ENCODE results near the gene ZNF485.

DNA sequence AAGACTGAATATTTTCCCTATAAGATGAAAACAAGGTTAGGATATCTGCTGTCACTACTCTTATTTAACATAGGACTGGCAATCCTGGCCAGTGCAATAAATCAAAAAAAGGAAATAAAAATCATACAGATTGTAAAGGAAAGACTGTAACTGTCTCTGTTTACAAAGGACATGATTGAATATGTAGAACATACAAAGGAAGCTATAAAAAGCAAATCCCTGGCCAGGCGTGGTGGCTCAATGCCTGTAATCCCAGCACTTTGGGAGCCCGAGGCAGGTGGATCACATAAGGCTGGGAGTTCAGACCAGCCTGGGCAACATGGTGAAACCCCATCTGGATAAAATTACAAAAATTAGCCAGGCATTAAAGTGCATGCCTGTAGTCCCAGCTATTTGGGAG is 15.8 kb downstream of the ZNF485 start:
- TF ChIP-seq, protein P1, sequence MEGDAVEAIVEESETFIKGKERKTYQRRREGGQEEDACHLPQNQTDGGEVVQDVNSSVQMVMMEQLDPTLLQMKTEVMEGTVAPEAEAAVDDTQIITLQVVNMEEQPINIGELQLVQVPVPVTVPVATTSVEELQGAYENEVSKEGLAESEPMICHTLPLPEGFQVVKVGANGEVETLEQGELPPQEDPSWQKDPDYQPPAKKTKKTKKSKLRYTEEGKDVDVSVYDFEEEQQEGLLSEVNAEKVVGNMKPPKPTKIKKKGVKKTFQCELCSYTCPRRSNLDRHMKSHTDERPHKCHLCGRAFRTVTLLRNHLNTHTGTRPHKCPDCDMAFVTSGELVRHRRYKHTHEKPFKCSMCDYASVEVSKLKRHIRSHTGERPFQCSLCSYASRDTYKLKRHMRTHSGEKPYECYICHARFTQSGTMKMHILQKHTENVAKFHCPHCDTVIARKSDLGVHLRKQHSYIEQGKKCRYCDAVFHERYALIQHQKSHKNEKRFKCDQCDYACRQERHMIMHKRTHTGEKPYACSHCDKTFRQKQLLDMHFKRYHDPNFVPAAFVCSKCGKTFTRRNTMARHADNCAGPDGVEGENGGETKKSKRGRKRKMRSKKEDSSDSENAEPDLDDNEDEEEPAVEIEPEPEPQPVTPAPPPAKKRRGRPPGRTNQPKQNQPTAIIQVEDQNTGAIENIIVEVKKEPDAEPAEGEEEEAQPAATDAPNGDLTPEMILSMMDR (IDR thresholded peaks at IDR 0.05; ENCODE audit: low read depth, low read length), result no peak
- no peak for TF ChIP-seq POLR2A (IDR thresholded peaks at IDR 0.05; ENCODE audit: extremely low read depth, insufficient read length)
- TF ChIP-seq, protein P2, sequence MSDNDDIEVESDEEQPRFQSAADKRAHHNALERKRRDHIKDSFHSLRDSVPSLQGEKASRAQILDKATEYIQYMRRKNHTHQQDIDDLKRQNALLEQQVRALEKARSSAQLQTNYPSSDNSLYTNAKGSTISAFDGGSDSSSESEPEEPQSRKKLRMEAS (IDR thresholded peaks at IDR 0.05; ENCODE audit: low read depth, low read length), result no peak

Data from NB4 (cell line).